AG20443 (cell line): ENCODE data around the gene MPV17L2.

Source experiments
- DNase-seq: peaks from one replicate; pipeline ENCODE4 v3.0.0; 2012; ENCODE audit warnings: low spot score, mixed read lengths

Gene MPV17L2

DNA sequence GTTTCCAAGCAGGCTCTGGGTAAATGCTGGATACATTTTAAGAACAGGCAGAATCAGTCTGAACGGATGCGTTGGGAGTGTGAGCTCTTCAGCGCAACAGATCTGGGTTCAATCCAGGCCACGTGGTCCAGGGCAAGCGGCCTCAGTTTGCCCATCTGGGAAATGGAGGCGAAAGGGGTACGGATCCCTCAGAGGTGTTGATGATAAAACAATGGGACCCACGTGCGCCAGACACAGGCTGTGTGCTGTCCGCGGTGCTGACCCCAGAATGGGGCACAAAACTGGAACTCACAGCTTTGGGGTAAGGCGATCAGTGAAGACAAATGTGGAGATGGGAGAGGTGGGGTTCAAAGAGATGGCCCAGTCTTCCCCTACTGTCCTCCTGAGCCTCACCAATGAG, 46.3 kb downstream of the MPV17L2 start:
- no peak for DNase-seq

- no peak for DNase-seq
Observed at GRCh38 chr19:18245297-18245696, 52.3 kb downstream of the MPV17L2 start.
